HCEC 1CT (cell line): Measurements from ENCODE around the gene OR52N4.
"Not testable (repeated sequence)": the region's sequence is repeated elsewhere in the genome, so short reads cannot be mapped to it uniquely, and the experiment has no call there.

Source experiments
- DNase-seq: peaks from one replicate; pipeline ENCODE4 v3.0.0-alpha.2; 2017

Gene OR52N4

DNA sequence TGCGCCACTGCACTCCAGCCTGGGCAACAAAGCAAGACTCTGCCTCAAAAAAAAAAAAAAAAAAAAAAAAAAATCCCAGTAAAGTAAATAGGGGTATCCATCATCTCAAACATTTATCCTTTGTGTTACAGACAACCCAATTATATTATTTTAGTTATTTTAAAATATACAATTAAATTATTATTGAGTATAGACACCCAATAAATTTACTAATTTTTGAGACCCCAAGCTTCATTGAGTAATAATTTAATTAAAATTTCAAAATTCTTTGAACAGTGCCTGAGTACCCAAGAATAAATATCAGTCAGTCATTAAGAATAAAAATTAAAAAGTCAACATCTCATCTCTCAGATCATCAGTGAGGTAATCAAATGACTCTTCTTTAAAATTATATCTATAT is at the start of gene OR52N4:
OR52N4 (plus strand) TSS at position 301 of the 400 bp plus-strand sequence. CDS start 498 bp downstream, outside the sequence.
- DNase-seq, result no peak

DNA sequence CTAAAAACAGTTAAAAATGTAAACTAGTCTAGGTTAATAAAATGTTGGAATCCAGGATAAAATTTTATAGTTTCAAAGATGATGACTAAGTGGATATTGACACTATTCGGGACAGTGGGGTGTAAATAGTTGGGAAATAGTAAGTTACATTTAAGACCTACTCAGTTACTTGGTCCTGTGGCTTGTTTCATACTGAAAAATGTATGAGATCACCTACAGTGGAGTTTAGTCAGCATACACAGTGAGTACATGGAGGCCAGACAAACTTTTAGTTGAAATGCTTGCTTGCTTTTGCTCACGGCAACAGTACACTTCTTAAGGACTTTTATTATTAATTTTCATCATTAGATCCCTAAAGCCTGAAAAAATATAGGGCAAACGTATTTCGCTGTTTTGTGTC is 48.4 kb upstream of the OR52N4 start:
- peak; percentile 27 for DNase-seq

DNA sequence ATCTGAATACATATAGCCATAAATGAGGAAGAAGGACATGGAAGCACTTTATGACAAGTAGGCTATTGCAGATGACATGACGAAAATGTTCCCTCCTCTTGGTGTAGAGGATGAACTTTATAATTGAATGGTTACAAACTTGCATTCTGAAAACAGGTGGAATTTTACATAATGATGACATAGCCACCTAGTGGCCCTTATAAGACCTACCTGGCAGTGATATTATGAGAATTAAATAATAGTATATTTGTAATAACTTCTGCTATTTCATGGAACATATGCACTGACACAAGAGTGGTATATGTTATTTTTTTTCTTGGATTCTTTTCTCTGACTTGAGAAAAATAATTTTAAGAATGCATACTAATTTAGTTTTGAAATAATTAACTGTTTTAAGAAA is 41.5 kb upstream of the OR52N4 start:
- DNase-seq, result no peak

DNA sequence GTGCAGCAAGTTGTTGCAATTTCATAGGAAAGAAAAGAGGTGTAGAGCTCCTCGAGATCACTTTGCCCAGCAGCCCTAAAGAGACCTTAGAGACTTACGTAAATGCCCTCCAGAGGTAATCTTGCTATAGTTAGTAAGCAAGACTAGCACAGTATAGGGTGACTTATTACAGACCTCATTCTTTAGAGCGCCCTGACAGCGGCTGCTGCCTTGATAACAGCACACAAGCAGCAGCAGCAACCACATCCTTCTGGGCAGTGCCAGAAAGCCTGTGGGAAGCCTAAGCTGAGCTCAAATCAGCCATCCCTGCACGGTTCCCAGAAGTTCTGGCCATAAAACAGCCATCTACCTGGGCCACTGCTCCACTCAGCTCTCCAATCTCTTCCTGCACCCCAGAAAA is 40.3 kb upstream of the OR52N4 start:
- DNase-seq, result no peak

DNA sequence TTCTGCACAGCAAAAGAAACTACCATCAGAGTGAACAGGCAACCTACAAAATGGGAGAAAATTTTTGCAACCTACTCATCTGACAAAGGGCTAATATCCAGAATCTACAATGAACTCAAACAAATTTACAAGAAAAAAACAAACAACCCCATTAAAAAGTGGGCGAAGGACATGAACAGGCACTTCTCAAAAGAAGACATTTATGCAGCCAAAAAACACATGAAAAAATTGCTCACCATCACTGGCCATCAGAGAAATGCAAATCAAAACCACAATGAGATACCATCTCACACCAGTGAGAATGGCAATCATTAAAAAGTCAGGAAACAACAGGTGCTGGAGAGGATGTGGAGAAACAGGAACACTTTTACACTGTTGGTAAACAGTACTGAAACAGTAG is 37.5 kb upstream of the OR52N4 start:
- not testable (repeated sequence) for DNase-seq

DNA sequence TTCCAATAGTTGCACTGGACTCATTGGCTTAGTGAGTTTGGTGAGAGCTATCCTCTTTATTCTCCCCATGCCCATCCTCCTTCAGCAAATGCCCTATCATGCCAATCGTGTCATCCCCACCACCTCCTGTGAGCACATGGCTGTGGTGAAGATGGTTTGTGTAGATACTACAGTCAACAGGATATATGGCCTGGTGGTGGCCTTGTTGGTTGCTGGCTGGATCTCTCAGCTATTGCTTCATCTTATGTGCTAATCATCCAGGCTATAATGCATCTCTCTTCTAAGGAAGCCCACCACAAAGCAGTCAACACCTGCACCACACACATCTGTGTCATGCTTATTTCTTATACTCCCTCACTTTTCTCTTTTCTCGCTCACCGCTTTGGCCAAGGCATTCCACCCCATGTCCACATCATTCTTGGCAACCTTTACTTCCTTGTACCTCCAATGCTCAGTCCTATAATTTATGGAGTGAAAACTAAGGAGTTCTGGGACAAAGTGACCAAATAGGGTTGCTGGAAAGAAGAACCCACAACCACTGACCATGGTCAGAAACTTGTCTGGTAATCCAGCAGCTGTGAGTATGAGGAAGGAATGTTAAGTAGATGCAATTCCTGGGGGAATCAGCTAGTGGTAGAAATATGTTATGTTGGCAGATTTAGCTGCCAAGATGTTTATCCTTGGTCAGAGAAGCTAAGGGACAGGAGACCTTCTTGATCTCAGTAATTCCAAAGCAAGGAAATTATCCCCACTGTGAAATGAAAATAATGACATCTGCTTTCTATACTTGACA is 34.1 kb upstream of the OR52N4 start:
- DNase-seq, result no peak

DNA sequence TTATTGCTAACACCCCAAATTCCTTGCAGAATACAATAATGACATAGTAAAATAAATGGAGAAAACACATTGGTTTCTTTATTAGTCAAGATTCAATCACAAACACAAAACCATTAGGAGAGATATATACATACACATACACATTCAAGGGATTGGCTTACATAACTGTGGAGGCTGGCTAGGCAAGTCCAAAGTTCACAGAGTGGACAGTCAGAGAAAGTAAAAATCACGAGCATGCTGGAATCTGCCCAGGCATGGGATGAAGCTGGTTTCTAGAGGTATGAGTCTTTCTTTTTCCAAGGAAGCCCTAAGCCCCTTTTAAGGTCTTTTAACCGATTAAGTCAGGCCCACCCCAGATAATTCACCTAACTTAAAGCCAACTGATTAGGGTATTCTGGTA is 31.4 kb upstream of the OR52N4 start:
- DNase-seq, result no peak

DNA sequence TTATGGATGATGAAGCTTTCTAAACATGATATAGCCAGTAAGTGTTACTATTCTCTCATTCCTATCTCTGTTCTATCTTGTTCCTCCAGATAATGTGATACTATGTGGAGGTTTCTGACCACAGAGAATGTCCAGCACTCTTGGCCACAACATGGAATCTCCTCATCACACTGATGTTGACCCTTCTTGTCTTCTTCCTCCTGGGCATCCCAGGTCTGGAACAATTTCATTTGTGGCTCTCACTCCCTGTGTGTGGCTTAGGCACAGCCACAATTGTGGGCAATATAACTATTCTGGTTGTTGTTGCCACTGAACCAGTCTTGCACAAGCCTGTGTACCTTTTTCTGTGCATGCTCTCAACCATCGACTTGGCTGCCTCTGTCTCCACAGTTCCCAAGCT is 27.7 kb upstream of the OR52N4 start:
- no peak for DNase-seq

DNA sequence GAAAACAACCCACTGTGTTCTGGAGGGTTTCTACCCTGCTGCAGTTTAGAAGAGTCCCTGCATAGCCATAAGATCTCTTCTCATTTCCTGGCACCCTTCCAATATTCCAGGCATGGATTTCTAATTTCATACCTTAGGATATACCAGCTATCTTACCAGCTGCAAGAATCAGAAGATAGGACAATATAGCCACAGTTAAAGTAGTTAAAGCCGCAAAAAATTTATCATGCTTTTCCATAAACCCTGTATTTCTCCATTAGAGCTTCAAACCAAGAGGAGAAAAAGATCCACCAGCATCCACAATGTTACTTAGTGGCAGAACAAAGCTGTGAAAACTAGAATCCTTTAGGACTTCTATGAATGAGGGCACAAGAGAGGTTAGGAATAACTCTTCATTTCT is 26.4 kb upstream of the OR52N4 start:
- no peak for DNase-seq

DNA sequence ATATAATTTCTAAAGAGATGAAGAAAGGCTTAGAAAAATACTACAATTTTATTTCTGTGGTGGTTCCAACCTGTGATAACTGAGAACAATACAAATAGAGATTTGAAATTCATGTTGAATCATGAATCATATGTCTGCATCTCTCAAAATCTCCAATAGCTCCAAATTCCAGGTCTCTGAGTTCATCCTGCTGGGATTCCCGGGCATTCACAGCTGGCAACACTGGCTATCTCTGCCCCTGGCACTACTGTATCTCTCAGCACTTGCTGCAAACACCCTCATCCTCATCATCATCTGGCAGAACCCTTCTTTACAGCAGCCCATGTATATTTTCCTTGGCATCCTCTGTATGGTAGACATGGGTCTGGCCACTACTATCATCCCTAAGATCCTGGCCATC is 17.6 kb upstream of the OR52N4 start, which contains the start of gene OR56B1:
OR56B1 (plus strand) TSS at position 53 of the 400 bp plus-strand sequence; CDS start at position 122, 69 bp downstream.
- no peak for DNase-seq

DNA sequence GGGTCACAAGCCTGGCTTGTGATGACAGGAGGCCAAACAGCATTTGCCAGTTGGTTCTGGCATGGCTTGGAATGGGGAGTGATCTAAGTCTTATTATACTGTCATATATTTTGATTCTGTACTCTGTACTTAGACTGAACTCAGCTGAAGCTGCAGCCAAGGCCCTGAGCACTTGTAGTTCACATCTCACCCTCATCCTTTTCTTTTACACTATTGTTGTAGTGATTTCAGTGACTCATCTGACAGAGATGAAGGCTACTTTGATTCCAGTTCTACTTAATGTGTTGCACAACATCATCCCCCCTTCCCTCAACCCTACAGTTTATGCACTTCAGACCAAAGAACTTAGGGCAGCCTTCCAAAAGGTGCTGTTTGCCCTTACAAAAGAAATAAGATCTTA is 17.0 kb upstream of the OR52N4 start:
- peak; percentile 48 for DNase-seq

DNA sequence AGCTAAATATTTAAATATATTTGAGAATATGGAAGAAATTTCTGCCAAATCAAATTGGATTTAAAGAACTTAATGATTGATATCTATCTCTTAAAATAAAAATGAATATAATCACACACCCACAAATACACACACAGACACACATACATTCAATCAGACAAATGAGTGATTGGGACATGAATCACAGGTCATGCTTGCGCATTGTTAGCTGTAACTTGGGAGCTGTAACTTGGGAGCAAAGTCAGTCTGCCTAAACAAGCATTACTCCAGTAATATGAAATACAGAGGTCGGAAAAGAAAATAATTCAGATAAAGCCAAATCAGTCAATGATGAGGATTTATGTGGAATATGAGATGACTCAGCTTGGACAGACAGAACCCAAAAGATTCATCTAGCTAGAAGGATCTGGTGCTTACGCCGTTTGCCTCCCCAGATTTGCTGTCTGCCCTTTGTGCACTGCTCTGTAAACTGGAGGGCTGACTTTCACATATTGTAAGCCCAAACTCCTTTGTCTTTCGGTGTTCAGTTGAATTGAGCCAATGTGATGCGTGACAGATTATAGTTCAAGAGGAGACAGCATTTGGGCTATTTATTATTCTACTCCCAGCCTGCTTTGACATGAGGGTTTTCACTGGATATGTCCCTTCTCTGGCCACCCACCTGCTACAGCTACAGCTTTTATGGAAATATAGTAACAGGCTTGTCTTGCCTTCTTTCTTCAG is 16.2 kb upstream of the OR52N4 start:
- peak; percentile 29 for DNase-seq

DNA sequence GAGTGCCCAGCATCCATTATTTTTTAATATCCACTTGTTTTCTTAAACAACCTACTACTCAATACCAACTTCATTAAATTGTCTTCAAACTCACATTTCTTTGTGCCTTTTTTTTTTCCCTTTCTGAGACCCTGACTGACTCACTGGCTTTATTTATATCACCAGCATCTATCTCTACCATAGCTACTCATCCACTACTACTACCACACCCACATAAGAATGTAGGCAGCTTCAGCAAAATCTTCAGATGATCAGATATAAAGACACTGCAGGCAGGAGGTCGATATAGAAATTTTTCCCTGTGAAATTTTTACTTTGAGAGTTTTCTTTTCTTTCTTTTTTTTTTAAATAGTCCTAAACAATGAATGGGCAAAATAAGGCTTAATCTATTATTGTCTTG is 15.6 kb upstream of the OR52N4 start:
- DNase-seq, result no peak

DNA sequence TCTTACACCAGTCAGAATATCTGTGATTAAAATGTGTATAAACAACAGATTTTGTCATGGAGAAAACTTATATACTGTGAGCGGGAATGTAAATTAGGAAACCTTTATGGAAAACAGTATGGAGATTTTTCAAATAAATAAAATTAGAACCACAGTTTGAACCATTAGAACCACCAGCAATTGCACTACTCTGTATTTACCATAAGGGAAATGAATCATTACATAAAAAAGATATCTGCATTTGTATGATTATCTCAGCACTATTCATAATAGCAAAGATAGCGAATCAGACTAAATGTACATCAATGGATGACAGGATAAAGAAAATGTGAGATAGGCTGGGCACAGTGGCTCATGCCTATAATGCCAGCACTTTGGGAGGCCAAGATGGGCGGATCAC is 7.4 kb upstream of the OR52N4 start:
- no peak for DNase-seq

DNA sequence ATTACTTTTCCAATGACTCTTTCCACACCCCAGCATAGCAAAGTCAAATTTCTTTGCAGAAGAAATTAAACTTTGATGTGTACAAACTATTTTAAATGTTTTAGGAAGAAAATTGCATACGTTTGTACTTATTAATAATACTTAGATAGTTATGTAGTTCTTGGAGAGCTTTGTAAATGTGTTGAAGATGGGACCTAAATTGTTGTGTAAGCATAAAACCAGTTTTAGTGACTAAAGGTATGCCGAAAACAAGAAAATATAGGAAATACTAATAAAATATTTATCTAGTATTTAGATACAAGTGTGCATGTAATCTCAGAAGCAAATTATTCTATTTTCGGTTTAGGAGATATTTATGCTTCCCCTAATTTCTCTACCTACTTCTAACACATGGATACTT is 4.2 kb upstream of the OR52N4 start:
- DNase-seq, result no peak

DNA sequence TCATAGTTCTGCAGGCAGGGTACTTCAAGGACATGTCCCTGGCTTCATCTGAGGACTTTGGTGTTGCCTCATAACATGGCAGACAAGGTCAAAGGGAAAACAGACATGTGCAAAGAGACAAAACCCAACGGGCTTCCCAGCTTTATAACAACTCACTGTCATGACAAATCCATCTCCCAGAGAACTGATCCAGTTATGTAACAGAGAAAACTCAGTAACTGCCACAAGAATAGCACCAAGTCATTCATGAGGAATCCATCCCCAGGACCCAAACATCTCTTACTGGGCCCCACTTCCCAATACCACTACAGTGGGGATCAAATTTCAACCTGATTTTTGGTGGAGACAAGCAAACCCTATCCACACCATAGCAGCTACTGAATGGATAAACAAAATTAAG is 13.0 kb downstream of the OR52N4 start:
- DNase-seq, result no peak

DNA sequence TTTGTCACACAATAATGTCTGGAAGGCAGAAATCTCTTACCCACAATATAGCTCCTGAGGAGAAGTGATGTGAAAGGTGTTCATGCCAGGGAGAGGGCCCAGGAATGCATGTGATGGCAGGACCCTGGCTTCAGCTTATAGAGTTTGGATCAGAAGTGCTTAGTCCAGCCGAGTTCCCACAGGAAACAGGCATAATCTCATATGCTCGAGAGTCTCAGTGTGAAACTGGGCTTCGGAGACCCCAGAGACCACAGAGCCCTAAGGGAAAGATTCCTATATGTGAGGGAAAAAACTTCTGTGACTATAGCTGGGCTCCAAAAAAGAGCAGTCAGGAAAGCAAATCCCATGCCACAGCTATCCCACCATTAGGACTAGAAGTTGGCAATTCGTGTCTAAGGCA is 29.2 kb downstream of the OR52N4 start, which contains the start of gene OR52N5:
OR52N5 (minus strand) TSS at position 101 of the 400 bp plus-strand sequence. CDS start 4,721 bp downstream, outside the sequence.
- DNase-seq, result no peak

DNA sequence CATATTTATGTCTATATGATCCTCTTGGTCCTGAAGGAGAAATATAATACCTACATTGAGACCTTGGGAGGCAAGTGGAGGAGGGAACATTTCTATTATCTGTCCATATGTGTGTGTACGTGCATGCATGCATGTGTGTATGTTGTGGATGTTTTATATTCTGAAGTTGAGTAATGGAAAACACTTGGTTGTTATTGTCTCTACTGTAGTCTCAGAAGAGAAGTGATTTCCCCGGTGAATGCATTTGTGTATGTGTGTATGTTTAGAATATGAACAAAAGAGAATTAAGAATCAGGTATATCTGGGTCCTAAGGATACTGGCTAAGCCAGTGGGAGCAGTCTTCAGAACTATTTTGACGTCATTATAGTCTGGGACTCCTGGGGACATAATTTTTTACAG is 37.1 kb downstream of the OR52N4 start, which contains the start of gene OR52N1:
OR52N1 (minus strand) TSS at position 101 of the 400 bp plus-strand sequence. CDS start 2,449 bp downstream, outside the sequence.
- DNase-seq, result no peak

DNA sequence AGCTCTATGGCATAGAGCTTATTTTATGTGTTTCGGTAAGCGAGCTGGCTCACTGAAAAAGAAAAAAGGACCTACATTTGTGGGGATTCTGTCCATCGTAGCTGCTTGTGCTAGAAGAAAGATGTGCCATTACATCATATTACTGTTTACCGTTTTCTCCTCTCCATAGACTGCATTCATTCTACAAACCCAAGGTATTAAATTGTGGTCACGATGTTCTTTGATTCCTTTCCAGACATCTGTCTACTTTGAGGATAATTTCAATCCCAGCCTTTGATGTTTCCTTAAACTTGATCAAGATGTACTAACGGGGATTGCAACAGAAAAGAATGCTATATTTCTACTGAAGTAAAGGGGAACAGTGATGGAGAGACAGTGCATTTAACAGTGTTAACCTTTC is 42.5 kb downstream of the OR52N4 start:
- no peak for DNase-seq

DNA sequence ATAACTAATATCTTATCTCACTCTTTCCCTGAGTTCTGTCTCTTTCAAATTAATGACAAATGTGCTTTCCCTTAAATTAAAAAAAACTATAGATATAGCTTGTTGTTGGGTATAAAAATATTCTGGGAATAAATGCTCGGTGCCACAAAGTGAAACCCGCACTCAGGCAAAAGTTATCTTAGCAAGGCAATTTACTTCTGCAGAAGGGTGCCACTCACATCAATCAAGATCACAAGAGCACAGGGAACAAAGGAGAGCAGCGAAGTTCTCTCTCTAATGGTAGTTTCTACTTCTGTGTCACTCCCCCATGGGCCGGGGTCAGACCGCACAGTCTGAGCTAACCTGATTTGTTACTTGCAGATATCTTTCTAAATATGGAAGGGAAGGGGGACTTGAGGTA is 49.9 kb downstream of the OR52N4 start:
- DNase-seq, result no peak
